ENCODE measurements around the gene SHOX. TPM values are rescaled to one million over a fixed set of nuclear protein-coding genes. Genes with fewer than 3 reads are reported as not detected.

Gene SHOX
- total RNA-seq, result under 1 TPM in 2 of 3 donors, not detected in 1; 0.33 to 0.80 TPM

DNA sequence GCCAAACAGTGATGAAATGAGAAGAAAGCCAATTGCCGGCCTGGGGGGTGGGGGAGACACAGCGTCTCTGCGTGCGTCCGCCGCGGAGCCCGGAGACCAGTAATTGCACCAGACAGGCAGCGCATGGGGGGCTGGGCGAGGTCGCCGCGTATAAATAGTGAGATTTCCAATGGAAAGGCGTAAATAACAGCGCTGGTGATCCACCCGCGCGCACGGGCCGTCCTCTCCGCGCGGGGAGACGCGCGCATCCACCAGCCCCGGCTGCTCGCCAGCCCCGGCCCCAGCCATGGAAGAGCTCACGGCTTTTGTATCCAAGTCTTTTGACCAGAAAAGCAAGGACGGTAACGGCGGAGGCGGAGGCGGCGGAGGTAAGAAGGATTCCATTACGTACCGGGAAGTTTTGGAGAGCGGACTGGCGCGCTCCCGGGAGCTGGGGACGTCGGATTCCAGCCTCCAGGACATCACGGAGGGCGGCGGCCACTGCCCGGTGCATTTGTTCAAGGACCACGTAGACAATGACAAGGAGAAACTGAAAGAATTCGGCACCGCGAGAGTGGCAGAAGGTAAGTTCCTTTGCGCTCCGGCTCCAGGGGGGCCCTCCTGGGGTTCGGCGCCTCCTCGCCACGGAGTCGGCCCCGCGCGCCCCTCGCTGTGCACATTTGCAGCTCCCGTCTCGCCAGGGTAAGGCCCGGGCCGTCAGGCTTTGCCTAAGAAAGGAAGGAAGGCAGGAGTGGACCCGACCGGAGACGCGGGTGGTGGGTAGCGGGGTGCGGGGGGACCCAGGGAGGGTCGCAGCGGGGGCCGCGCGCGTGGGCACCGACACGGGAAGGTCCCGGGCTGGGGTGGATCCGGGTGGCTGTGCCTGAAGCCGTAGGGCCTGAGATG lies at the start of gene SHOX:
Gene SHOX, plus strand, starts transcription at position 180 of the 885 bp plus-strand sequence. Its CDS starts 107 bp downstream, at position 287.
- TF ChIP-seq POLR2AphosphoS5 (IDR thresholded peaks at IDR 0.05), result no peak
- no peak for TF ChIP-seq POLR2A (IDR thresholded peaks at IDR 0.05)
- TF ChIP-seq, protein P1, sequence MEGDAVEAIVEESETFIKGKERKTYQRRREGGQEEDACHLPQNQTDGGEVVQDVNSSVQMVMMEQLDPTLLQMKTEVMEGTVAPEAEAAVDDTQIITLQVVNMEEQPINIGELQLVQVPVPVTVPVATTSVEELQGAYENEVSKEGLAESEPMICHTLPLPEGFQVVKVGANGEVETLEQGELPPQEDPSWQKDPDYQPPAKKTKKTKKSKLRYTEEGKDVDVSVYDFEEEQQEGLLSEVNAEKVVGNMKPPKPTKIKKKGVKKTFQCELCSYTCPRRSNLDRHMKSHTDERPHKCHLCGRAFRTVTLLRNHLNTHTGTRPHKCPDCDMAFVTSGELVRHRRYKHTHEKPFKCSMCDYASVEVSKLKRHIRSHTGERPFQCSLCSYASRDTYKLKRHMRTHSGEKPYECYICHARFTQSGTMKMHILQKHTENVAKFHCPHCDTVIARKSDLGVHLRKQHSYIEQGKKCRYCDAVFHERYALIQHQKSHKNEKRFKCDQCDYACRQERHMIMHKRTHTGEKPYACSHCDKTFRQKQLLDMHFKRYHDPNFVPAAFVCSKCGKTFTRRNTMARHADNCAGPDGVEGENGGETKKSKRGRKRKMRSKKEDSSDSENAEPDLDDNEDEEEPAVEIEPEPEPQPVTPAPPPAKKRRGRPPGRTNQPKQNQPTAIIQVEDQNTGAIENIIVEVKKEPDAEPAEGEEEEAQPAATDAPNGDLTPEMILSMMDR (IDR thresholded peaks at IDR 0.05), result no peak
- Histone ChIP-seq H3K4me3 (peak within 1 kb of the TSS in 2 of 3 donors; percentile 13 to 17), H3K27me3 (peaks cover 0 to 84% of the 10 kb centered on the region in 2 donors), H3K27ac (no peak within 1 kb of the TSS), H3K36me3 (no peaks in the 10 kb centered on the region), H3K4me1 (no peaks in the 10 kb centered on the region), H3K9me3 (no peaks in the 10 kb centered on the region)
- intact Hi-C loops (cut with DNase I; ENCODE audit: low total_unique reads), result no loop called here
- DNase-seq (ENCODE audit: low spot score in 2 of 2), result no peak

DNA sequence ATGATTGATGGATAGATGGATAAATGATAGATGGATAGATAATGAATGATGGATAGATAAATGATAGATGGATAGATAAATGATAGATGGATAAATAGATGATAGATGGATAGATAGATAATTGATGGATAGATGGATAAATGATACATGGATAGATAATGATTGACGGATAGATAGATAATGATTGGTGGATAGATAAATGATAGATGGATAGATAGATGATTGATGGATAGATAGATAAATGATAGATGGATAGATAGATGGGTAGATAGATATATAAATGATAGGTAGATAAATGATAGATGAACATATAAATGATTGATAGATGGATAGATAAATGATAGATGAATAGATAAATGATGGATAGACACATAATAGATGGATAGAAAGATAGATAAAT lies 49.5 kb upstream of the SHOX start:
- Histone ChIP-seq H3K27ac (no peak overlapping the region), H3K9me3 (peaks cover 0 to 10% of the 10 kb centered on the region in 2 donors)

DNA sequence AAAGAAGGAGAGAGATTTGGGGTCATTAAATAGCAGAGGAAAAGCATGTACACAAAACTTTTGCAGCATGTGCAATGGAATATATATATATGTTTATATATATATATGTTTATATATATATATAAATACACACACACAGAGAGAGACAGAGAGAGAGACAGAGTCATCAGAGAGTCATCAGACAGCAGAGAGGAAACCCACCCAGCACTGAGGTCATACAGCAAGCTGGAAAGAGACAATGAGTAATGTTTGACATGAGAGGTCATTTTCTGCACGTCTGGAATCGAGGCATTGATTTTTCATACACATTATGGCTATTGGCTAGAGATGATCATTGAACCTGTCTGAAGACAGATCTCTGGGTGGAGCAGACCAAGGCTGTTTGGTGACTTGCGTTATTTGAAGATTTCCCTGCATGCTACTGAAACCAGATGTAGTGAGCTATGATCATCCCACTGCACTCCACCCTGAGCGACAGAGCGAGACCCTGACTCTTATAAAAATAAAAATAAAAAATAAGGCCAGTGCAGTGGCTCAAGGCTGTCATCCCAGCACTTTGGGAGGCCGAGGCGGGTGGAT lies 48.8 kb upstream of the SHOX start:
- no peaks in the 10 kb centered on the region for H3K36me3 ChIP-seq
- peaks cover 0 to 5% of the 10 kb centered on the region in 2 donors for H3K9me3 ChIP-seq
- DNase-seq (ENCODE audit: low spot score in 2 of 2), result no peak
- TF ChIP-seq POLR2A (IDR thresholded peaks at IDR 0.05) (no peak), POLR2AphosphoS5 (IDR thresholded peaks at IDR 0.05) (no peak)
- TF ChIP-seq, protein P1 (IDR thresholded peaks at IDR 0.05), result no peak
- no peak overlapping the region for H3K27ac ChIP-seq
- no peaks in the 10 kb centered on the region for H3K27me3 ChIP-seq
- intact Hi-C loops (cut with DNase I; ENCODE audit: low total_unique reads), result no loop called here
- H3K4me3 ChIP-seq, result no peak overlapping the region
- H3K4me1 ChIP-seq, result no peaks in the 10 kb centered on the region

More for the DNA sequence above, 49.5 kb upstream of the SHOX start:
- H3K4me1 ChIP-seq, result no peaks in the 10 kb centered on the region
- H3K36me3 ChIP-seq, result no peaks in the 10 kb centered on the region
- no peak overlapping the region for H3K4me3 ChIP-seq
- TF ChIP-seq, protein P1 (IDR thresholded peaks at IDR 0.05), result no peak
- TF ChIP-seq POLR2A (IDR thresholded peaks at IDR 0.05) (no peak), POLR2AphosphoS5 (IDR thresholded peaks at IDR 0.05) (no peak)
- no peaks in the 10 kb centered on the region for H3K27me3 ChIP-seq
- DNase-seq (ENCODE audit: low spot score in 2 of 2), result no peak
- intact Hi-C loops (cut with DNase I; ENCODE audit: low total_unique reads), result no loop called here

DNA sequence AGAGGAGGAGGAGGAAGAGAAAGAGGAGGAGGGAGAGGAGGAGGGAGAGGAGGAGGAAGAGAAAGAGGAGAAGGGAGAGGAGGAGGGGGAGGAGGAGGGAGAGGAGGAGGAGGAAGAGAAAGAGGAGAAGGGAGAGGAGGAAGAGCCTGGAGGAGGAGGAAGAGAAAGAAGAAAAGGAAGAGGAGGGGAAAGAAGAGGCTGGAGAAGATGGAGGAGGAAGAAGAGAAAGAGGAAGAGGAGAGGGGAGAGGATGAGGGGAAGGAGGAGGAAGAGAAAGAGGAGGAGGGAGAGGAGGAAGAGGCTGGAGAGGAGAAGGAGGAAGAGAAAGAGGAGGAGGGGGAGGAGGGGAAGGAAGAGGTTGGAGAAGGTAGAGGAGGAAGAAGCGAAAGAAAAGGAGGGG lies 46.0 kb upstream of the SHOX start:
- no peak overlapping the region for H3K27ac ChIP-seq
- no peak overlapping the region for H3K4me3 ChIP-seq
- intact Hi-C loops (cut with DNase I; ENCODE audit: low total_unique reads), result no loop called here
- no peaks in the 10 kb centered on the region for H3K36me3 ChIP-seq
- DNase-seq (ENCODE audit: low spot score in 2 of 2), result no peak
- H3K27me3 ChIP-seq, result no peaks in the 10 kb centered on the region
- TF ChIP-seq POLR2AphosphoS5 (IDR thresholded peaks at IDR 0.05) (no peak), POLR2A (IDR thresholded peaks at IDR 0.05) (no peak)
- TF ChIP-seq, protein P1 (IDR thresholded peaks at IDR 0.05), result no peak
- H3K4me1 ChIP-seq, result no peaks in the 10 kb centered on the region
- H3K9me3 ChIP-seq, result no peaks in the 10 kb centered on the region

All from breast epithelium (tissue), 4 donors.